LoVo (cell line): Measurements from ENCODE around the gene ISYNA1.

Experiments
- DNase-seq: peaks from one replicate; pipeline ENCODE4 v3.0.0-alpha.2; 2016; ENCODE audit warnings: low spot score

The ISYNA1 gene

GRCh38 chr19:18437491-18438330 is at the start of gene ISYNA1:
Gene ISYNA1 (minus strand): TSS chr19:18438133. CDS start chr19:18437979, 154 bp downstream.
- DNase-seq, result no peak

- DNase-seq, result no peak
Measured at GRCh38 chr19:18486746-18487145, 48.8 kb upstream of the ISYNA1 start.

DNA sequence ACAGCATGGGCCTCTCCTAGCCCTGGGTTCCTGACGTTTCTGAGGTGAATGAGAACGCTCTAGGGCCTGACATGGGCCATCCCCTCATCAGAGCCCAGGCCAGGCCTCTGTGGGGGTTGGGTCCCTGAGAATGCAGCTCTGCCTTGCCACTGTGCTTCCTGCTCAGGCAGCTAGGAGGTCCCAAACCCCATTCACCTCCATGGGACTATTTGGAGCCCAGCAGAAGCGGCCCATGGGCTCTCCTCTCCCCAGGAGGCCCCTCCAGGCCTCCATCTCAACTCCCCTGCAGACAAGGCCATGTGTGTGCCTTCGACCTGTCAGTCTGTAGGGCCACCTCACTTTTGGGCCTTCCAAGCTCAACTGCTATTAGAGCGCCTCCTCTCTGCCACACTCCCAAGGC is 47.1 kb upstream of the ISYNA1 start:
- no peak for DNase-seq

DNA sequence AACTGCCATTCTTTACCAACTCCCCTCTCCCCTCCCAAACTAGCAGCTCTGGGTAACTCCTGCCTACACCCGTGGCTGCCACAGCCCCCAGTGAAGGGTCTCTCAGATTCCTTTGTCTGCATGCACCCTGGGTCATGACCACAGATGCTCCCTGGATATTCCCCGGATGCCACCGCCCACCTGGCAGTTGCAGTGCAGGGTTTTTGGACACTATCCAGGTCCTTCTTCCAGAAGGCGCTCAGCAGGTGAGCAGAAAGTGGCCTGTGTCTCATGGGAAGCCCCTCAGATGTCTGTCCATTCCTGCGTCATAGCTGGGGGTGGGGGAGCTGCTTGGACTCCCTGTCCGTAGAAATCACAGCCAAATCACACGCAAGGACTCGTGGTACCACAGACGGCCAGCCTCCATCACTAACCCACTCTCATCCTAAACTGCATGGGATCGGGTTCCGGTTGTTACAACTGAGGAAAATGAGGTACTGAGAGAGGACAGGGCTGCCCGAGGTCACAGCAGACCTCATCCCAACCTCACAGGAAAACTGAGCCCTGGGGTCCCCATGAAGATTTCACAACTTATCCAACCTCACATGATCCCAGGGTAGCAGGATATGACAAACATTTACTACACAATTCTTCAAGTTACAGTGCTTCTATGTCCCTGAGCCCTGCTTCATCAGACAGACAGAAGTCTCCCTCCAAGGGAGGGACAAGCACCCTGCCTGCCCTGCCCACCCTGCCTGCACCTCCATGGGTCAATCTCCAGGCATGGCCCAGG is 45.4 kb upstream of the ISYNA1 start:
- no peak for DNase-seq

DNA sequence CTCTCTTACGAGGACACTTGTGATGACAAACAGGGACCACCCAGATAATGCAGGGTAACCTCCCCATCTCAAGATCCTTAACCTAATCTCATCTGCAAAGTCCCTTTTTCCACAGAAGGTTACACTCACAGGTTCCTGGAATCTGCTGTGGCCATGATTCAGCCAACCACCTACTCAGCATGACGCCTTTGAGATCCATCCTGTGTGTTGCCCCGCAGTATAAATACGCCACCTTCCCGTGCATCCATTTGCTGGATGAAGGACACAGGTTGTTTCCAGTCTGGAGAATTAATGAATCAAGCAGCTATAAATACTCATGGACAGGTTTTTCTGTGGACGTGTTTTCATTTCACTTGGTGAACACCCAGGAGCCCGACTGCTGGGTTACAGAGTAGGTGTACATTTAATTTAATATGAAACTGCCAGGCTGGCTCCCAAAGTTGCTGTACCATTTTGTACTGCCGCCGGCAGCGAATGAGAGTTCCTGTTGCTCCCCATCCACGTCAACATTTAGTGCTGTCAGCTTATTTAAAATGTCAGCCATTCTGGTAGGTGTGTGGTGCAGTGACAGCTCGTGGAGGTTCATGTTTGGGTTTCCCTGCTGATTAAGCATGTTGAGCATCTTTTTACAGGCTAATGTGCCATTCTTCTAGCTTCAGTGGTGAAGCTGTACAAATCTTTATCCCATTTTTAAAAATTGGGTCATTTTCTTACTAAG is 43.7 kb upstream of the ISYNA1 start:
- DNase-seq, result no peak

DNA sequence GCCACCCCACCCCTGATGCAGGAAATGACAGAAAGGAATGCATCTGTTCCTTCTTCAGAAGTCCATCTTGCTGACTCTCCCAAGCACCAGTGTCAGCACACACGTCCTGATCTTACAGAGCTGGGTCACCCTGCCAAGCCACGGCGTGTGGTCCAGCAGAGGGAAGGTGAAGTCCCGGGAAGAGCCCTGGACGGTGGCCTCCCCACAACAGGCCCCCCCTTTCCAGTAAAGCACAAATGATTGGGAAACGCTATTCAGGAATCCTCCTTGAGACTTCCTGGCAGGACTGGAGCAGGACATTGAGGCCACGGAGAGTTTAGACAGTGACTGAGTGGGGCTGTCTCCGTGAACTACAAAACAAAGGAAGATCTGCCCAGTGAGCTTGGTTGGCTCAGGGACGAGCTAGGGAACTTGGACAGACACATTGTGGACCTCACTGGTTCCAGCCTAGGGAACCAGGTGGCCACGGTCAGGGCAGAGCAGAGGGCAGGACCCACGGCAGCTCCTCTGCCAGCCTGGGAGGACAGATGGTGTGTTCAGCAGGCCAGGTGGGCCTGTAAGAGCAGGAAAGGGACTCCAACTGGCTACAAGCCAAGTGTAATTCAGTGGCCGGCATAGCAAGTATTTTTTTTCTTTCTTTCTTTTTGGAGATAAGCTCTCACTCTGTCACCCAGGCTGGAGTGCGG is 42.2 kb upstream of the ISYNA1 start:
- no peak for DNase-seq

DNA sequence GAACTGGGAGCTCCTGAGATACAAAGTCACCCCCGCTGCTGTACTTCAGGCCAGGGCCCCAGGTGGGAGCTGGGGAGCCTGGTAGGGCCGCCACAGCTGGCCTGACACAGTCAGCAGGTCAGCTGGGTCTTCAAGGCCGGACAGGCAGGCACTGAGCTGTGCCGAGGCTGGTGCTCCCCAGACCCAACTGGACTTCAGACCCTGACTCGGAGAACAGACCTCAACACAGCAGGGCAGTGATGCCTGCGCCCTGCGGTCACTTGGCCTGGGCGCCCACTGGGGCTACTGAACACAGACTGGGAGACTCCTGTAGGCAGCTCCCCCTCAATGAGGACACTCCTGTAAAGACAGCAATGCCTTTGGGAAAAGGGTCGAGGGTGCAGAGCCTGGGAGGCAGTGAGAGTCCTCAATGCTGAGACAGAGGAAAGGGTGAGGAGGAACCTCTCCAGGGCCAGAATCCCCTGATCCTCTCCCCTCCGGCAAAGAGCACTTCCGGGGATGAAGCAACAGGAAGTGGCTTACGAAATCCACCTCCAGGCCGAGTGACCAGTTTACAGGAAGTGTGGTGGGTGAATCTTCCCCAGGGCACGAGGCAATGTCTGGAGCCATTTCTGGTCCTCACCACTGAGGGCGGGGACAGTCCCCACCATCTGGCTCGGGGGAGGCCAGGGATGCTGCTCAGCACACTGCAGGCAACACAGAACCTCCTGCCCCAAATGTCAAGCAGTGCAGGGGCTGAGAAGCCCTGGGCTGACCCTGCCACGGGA is 40.8 kb upstream of the ISYNA1 start:
- no peak for DNase-seq

DNA sequence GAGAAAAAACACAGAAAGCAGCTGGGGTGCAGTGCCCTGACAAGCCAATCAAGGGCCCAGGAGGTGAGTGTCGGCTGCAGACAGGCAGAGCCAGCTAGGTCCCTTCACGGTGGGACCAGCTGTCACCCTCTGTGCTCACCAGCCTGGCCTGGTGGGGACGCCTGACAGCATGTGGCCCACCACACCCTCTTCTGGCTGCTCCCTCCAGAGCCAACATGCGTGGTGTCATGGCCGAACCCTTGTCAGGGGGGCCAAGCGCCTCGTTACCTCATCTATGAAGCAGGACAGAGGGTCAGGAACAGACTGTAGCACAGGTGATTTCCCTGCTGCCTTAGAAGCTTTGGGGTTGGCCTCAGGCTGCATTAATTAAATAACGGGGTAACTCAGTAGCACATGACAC is 40.0 kb upstream of the ISYNA1 start:
- no peak for DNase-seq

- no peak for DNase-seq
Measured at GRCh38 chr19:18477042-18477779, 39.3 kb upstream of the ISYNA1 start.

DNA sequence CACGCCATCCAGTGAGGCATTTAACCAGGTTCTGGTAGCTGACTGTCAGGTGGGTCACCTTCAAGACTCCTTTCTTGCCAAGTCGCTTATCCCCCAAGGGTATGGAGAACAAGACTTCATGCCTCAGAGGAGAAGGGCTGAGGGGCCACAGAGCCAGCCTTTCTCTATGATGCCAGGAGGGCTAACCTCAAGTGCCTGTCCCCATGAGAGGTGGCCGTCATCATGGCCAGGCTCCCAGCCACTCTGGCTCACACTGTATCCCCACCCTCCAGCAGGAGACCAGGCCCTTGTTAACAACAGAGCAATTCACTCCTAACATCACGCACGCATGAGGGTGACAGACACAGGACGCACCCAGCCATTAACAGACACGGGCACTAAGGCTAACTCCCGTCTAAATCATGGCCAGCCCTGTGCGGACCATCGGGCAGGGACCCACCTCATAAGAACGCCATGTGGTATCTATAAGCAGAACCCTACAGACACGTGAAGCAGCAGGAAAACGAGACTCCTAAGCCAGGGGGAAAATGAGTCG is 38.6 kb upstream of the ISYNA1 start:
- DNase-seq, result no peak

DNA sequence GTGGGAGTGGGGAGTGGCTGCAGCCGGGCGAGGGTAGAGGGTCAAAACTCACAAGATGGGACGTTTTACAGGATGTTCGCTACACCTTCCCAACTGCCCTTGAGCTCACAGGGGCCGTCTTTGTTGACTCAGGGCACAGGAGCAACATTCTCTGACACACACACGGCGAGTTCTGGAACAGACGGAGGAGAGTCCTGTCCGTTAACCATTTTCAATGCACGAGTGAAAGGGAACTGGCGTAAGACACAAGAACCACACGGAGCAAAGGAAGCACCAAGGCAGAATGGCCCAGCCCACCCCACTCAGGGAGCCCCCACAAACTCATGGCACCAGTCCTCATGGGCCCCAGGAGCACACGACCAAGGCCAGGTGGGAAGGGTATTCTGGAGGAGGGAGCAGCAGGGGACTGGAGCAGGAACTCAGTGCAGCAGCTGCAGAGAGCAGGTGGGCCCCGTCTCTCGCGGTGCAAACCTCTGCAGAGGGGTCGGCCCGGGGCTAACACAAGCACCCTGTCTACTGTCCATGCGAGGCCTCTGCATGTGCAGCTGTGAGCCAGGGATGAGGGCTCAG is 37.9 kb upstream of the ISYNA1 start:
- no peak for DNase-seq

DNA sequence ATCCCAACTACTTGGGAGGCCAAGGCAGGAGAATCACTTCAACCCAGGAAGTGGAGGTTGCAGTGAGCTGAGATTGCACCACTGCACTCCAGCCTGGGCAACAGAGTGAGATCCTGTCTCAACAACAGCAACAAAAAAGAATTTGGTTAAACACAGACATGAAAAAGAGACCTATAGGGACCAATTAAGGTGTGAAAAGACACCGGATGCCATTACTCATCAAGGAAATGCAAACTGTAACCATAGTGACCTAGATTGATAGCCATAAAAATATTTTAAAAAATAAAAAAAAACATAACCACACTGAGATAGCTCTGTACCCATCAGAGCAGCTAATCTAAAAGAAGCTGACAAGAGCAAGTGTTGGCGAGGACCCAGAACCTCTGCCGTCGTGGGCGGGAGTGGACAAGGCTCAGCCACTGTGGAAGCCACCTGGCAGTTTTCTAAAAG is 37.1 kb upstream of the ISYNA1 start:
- no peak for DNase-seq

DNA sequence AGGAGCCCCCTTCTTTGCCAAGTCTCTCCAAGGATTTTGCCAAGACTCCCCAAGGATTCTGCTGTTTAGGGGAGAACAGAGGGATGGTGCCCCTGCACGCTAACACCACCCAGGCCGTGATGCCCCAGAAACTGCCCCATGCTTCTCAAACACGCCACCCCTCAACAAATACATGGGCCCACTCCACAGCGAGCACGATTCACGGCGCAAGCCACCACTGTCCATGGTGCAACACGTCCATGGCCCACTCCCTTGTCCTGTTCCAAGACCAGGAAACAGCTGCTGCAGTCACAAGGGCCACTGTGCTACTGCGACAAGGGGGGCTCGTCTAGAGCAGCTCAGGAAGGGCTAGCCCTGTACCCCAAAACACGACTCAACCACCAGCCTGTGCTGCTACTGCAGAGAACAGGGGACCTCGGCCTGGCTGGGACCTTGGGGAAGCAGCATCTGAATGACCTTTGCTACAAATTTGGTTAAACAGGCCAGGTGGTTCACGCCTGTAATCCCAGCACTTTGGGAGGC is 36.5 kb upstream of the ISYNA1 start:
- DNase-seq, result no peak

- DNase-seq, result no peak
Measured at GRCh38 chr19:18473706-18474087, 35.8 kb upstream of the ISYNA1 start.

DNA sequence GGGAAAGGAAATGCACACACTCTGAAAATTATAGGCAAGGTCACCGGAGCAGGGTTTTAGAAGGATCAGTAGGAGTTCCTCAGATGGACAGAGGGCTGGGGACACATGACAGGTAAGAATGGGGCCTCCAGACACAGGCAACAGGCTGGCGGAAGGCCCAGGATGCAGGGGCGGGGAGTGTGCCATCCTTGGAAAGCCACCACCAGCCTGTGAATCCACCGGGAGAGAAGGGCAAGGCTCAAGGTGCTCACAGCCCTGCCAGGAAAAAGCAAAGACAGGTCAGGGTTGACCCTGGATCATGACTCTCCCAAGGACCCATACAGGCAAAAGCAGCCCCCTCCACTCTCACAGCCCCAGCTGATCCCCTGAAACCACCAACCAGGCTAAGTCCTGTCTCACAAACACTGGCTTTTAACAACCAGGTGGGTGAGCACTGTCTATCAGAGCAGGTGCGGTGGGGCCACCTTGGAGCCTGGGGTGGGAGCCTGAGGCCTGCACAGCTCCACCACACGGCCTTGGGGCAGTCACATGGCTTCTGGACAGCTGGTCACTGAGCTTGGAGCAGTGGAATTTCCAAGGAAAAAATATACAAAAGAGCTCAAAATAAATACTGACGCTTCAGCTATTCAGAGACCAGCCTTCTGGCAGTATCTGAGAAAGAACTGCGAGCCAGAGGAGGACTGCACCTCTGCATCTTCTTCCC is 35.2 kb upstream of the ISYNA1 start:
- DNase-seq, result no peak

DNA sequence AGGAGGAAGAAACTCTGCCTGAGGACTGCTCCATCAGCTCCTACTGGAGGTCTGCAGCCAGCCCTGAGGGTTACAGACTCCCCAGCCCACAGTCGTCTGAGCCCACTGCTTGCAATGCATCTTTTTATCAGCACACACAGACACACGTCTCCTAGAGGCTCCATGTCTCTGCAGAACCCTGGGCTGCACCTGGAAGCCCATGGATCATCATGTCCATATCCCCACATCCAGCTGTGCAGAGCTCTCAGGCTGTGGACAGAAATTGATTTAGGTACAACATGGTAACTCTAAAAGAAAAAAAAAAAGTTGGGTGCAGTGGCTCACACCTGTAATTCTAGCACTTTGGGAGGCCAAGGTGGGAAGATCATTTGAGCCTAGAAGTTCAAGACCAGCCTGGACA is 32.9 kb upstream of the ISYNA1 start:
- DNase-seq, result no peak

GRCh38 chr19:18469069-18469846 is 31.3 kb upstream of the ISYNA1 start:
- no peak for DNase-seq

GRCh38 chr19:18468517-18468916 is 30.6 kb upstream of the ISYNA1 start:
- no peak for DNase-seq
